Stimulated activated naive CD8-positive, alpha-beta T cell treated with anti-CD3 and anti-CD28 coated beads, Interleukin-15, Interleukin-2, amounts not matched to agents 100 ng/mL and 50 ng/mL, for 24 hours (primary cell): ENCODE data around the gene AKAP6.

Source experiments
- H3K27ac Mint-ChIP-seq: one replicate; pipeline ENCODE4 v1.8.0; 2021; ENCODE audit warnings: mild to moderate bottlenecking, mixed read lengths
- H3K27me3 Mint-ChIP-seq: one replicate; pipeline ENCODE4 v1.8.0; 2021; ENCODE audit warnings: mixed read lengths
- H3K36me3 Mint-ChIP-seq: one replicate; pipeline ENCODE4 v1.8.0; 2021; ENCODE audit warnings: low read depth, mixed read lengths
- H3K4me1 Mint-ChIP-seq: one replicate; pipeline ENCODE4 v1.8.0; 2021; ENCODE audit warnings: low read depth, mixed read lengths
- H3K4me3 Mint-ChIP-seq: one replicate; pipeline ENCODE4 v1.8.0; 2021; ENCODE audit warnings: mild to moderate bottlenecking, mixed read lengths
- H3K9me3 Mint-ChIP-seq: one replicate; pipeline ENCODE4 v1.8.0; 2021; ENCODE audit warnings: mixed read lengths

Gene AKAP6

DNA sequence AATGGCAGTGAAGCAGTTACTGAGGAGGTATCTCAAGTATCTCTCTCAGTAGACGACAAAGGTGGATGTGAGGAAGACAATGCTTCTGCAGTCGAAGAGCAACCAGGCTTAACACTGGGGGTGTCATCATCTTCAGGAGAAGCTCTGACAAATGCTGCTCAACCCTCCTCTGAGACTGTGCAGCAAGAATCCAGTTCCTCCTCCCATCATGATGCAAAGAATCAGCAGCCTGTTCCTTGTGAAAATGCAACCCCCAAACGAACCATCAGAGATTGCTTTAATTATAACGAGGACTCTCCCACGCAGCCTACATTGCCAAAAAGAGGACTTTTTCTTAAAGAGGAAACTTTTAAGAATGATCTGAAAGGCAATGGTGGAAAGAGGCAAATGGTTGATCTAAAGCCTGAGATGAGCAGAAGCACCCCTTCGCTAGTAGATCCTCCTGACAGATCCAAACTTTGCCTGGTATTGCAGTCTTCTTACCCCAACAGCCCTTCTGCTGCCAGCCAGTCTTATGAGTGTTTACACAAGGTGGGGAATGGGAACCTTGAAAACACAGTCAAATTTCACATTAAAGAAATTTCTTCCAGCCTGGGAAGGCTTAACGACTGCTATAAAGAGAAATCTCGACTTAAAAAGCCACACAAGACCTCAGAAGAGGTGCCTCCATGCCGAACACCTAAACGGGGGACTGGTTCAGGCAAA lies 216.6 kb downstream of the AKAP6 start:
- H3K27me3 Mint-ChIP-seq = no peaks in the 10 kb centered on the region
- H3K4me3 Mint-ChIP-seq = no peak overlapping the region
- no peaks in the 10 kb centered on the region for H3K36me3 Mint-ChIP-seq
- H3K9me3 Mint-ChIP-seq = no peaks in the 10 kb centered on the region
- H3K4me1 Mint-ChIP-seq = no peaks in the 10 kb centered on the region
- H3K27ac Mint-ChIP-seq = no peak overlapping the region

DNA sequence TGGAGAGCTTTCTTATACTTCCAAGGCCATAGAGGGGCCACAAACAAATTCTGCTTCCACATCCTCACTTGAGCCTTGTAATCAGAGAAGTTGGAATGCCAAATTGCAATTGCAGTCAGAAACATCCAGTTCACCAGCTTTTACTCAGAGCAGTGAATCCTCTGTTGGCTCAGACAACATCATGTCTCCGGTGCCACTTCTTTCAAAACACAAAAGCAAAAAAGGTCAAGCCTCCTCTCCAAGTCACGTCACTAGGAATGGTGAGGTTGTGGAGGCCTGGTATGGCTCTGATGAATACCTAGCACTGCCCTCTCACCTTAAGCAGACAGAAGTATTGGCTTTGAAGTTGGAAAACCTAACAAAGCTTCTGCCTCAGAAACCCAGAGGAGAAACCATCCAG lies 217.1 kb downstream of the AKAP6 start:
- H3K4me3 Mint-ChIP-seq = no peak overlapping the region
- H3K9me3 Mint-ChIP-seq = no peaks in the 10 kb centered on the region
- H3K27me3 Mint-ChIP-seq = no peaks in the 10 kb centered on the region

GRCh38 chr14:32552766-32553165 lies 223.7 kb downstream of the AKAP6 start:
- Mint-ChIP-seq H3K36me3 (no peaks in the 10 kb centered on the region), H3K27me3 (peaks cover 3% of the 10 kb centered on the region), H3K9me3 (no peaks in the 10 kb centered on the region)

More for the DNA sequence above, 217.1 kb downstream of the AKAP6 start:
- H3K27ac Mint-ChIP-seq = no peak overlapping the region
- no peaks in the 10 kb centered on the region for H3K36me3 Mint-ChIP-seq
- H3K4me1 Mint-ChIP-seq = no peaks in the 10 kb centered on the region

GRCh38 chr14:32559048-32559447 lies 229.9 kb downstream of the AKAP6 start:
- Mint-ChIP-seq H3K4me3 (no peak overlapping the region), H3K9me3 (no peaks in the 10 kb centered on the region), H3K4me1 (no peaks in the 10 kb centered on the region), H3K36me3 (no peaks in the 10 kb centered on the region), H3K27ac (no peak overlapping the region), H3K27me3 (peaks cover 3% of the 10 kb centered on the region)

More at GRCh38 chr14:32552766-32553165, 223.7 kb downstream of the AKAP6 start:
- Mint-ChIP-seq H3K27ac (no peak overlapping the region), H3K4me3 (no peak overlapping the region), H3K4me1 (no peaks in the 10 kb centered on the region)

DNA sequence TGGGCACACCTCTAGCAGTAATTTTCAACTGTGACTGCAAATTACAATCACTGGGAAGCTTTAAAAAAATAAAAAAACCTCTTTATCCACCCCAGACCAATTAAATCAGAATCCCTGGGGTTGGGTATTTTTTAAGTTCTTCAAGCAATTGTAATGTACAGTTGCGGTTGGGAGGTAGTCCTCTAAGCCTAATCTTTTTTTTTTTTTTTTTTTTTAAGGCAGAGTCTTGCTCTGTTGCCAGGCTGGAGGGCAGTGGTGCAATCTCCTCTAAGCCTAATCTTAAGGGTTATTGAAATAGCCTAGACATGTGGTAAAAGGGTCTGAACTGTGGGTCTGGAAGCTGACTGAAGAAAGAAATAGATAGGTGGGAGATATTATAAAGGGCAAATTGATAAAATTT lies 230.5 kb downstream of the AKAP6 start:
- no peak overlapping the region for H3K4me3 Mint-ChIP-seq
- peaks cover 4% of the 10 kb centered on the region for H3K4me1 Mint-ChIP-seq
- H3K9me3 Mint-ChIP-seq = no peaks in the 10 kb centered on the region
- peaks cover 3% of the 10 kb centered on the region for H3K27me3 Mint-ChIP-seq
- no peaks in the 10 kb centered on the region for H3K36me3 Mint-ChIP-seq
- H3K27ac Mint-ChIP-seq = no peak overlapping the region

- H3K36me3 Mint-ChIP-seq = no peaks in the 10 kb centered on the region
- peaks cover 12% of the 10 kb centered on the region for H3K4me1 Mint-ChIP-seq
- peaks cover 3% of the 10 kb centered on the region for H3K27me3 Mint-ChIP-seq
- H3K4me3 Mint-ChIP-seq = no peak overlapping the region
- H3K27ac Mint-ChIP-seq = no peak overlapping the region
- H3K9me3 Mint-ChIP-seq = no peaks in the 10 kb centered on the region
Observed at GRCh38 chr14:32560209-32560857, 231.2 kb downstream of the AKAP6 start.

DNA sequence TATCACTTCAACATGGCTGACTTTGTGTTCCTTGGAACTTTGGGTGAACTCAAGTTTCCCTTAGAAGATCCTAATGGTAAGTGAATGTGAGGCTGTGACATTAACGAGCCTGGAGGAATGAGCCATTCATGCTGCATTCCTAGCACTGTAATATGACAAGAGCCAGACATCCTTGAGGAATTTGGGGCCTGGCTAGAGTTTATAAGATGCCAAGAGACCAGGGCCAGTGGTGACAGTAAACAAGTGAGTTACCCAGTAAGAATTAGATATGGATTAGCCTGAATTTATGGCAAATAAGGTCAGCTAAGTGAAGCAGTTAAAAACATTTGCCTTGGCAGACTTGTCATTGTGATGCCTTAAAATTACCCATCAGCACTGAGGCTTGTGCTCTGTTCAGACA lies 232.4 kb downstream of the AKAP6 start:
- H3K27me3 Mint-ChIP-seq = peaks cover 2% of the 10 kb centered on the region
- H3K27ac Mint-ChIP-seq = no peak overlapping the region
- H3K9me3 Mint-ChIP-seq = no peaks in the 10 kb centered on the region
- peaks cover 13% of the 10 kb centered on the region for H3K4me1 Mint-ChIP-seq
- no peaks in the 10 kb centered on the region for H3K36me3 Mint-ChIP-seq
- H3K4me3 Mint-ChIP-seq = no peak overlapping the region

DNA sequence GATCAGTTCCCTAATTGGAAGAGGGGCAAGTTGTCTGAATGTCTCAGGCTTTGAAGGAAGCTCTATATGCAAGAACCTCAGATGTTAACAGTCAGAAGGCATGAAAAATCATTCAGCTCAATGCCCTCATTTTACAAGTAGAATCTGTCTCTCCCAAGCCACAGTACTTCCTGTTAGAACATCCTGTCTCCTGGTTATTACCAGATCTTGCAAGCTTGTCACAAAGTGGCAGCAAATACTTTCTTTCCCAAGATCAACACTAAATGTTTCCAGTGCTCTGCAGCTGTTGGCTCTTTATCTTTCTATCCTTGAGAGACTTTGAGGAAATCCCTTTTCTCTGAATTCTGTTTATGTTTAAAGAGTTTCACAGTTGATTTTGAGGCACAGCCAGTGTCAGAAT lies 235.5 kb downstream of the AKAP6 start:
- H3K9me3 Mint-ChIP-seq = no peaks in the 10 kb centered on the region
- H3K27me3 Mint-ChIP-seq = no peaks in the 10 kb centered on the region
- H3K4me3 Mint-ChIP-seq = no peak overlapping the region
- H3K27ac Mint-ChIP-seq = no peak overlapping the region
- peaks cover 13% of the 10 kb centered on the region for H3K4me1 Mint-ChIP-seq
- no peaks in the 10 kb centered on the region for H3K36me3 Mint-ChIP-seq

GRCh38 chr14:32565256-32565655 lies 236.2 kb downstream of the AKAP6 start:
- Mint-ChIP-seq H3K4me1 (peaks cover 13% of the 10 kb centered on the region), H3K27ac (no peak overlapping the region), H3K36me3 (no peaks in the 10 kb centered on the region), H3K27me3 (no peaks in the 10 kb centered on the region), H3K9me3 (no peaks in the 10 kb centered on the region), H3K4me3 (no peak overlapping the region)

DNA sequence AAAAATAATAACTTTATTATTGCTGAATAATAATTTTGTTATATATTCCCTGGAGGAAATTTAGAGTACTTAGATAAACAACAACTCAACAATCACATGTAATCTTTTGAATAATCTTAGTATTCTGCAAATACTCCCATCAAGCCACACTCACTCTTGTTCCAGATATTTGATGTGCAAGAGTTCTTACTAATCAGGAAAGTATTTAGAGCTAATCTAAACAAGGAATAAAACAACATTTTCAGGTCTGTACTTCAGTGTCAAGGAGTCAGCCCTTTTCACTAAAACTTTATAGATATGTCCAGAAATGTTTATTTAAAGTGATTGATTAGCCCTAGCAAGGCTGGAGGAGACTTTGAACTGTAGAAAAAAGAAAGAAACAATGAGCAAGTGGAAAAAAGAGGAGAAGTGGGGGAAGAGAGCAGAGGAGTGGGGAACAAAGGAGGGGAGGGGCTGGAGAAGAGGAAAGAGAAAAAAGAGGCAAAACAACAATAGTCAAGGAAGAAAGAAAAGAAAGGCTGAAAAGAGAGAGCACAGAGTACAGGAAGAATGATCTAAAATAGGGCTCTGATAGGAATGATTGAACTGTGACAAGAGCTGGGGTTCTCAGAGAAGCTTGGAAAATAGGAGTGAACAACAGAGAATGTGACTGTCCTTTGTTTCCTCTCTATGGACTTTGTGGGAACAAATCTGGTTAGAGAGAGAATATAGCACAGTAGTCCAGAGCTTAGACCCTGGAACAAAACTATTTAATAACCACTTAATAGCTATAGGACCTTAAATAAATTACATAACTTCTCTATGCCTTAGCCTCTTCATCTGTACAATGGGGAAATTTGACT lies 238.7 kb downstream of the AKAP6 start:
- H3K9me3 Mint-ChIP-seq = no peaks in the 10 kb centered on the region
- H3K27ac Mint-ChIP-seq = no peak overlapping the region
- no peaks in the 10 kb centered on the region for H3K36me3 Mint-ChIP-seq
- H3K4me3 Mint-ChIP-seq = no peak overlapping the region
- H3K4me1 Mint-ChIP-seq = peaks cover 13% of the 10 kb centered on the region
- H3K27me3 Mint-ChIP-seq = no peaks in the 10 kb centered on the region

GRCh38 chr14:32571551-32571950 lies 242.5 kb downstream of the AKAP6 start:
- Mint-ChIP-seq H3K36me3 (no peaks in the 10 kb centered on the region), H3K27ac (no peak overlapping the region), H3K4me3 (no peak overlapping the region), H3K9me3 (no peaks in the 10 kb centered on the region), H3K27me3 (peaks cover 3% of the 10 kb centered on the region), H3K4me1 (no peaks in the 10 kb centered on the region)

- peaks cover 8% of the 10 kb centered on the region for H3K27me3 Mint-ChIP-seq
- H3K4me1 Mint-ChIP-seq = no peaks in the 10 kb centered on the region
- no peak overlapping the region for H3K4me3 Mint-ChIP-seq
- H3K36me3 Mint-ChIP-seq = no peaks in the 10 kb centered on the region
- H3K27ac Mint-ChIP-seq = no peak overlapping the region
- no peaks in the 10 kb centered on the region for H3K9me3 Mint-ChIP-seq
Observed at GRCh38 chr14:32571995-32572866, 243.1 kb downstream of the AKAP6 start.

GRCh38 chr14:32572867-32573150 lies 243.7 kb downstream of the AKAP6 start:
- Mint-ChIP-seq H3K4me3 (no peak overlapping the region), H3K9me3 (no peaks in the 10 kb centered on the region), H3K27ac (no peak overlapping the region), H3K4me1 (no peaks in the 10 kb centered on the region), H3K27me3 (peaks cover 8% of the 10 kb centered on the region), H3K36me3 (no peaks in the 10 kb centered on the region)

- no peaks in the 10 kb centered on the region for H3K36me3 Mint-ChIP-seq
- no peak overlapping the region for H3K4me3 Mint-ChIP-seq
- H3K27ac Mint-ChIP-seq = no peak overlapping the region
- no peaks in the 10 kb centered on the region for H3K9me3 Mint-ChIP-seq
- peaks cover 8% of the 10 kb centered on the region for H3K27me3 Mint-ChIP-seq
- H3K4me1 Mint-ChIP-seq = no peaks in the 10 kb centered on the region
Observed at GRCh38 chr14:32574269-32574668, 245.2 kb downstream of the AKAP6 start.
